PC-9 (cell line): ENCODE results near the gene ID2. TPM values are rescaled to one million over a fixed set of nuclear protein-coding genes. Genes with fewer than 3 reads are reported as not detected.

Source experiments
- BruUV-seq: library from RNA; stranded (reverse); fragments of 400-500 nt; replicated peaks from 2 replicates; lab custom pipeline; 2021; lab: Mats Ljungman, UMichigan
- CTCF ChIA-PET: fragments of 300-600 bp; sonication (Branson Sonifier 250); formaldehyde crosslinking; loops from one replicate; lab custom pipeline; 2022; ENCODE audit warnings: antibody characterized with exemption; lab: Charles Lee
- POLR2A ChIA-PET: fragments of 300-600 bp; sonication (Branson Sonifier 250); formaldehyde crosslinking; loops from one replicate; lab custom pipeline; 2022; ENCODE audit warnings: antibody characterized with exemption; ENCODE audit not compliant: unreplicated experiment; lab: Charles Lee
- DNase-seq, 2 experiments: peaks; one replicate each; pipeline versions ENCODE4 v3.0.0 to v3.0.0-alpha.2; 2015 to 2022; ENCODE audit warnings: mixed read lengths in 1 of 2
- H2AFZ ChIP-seq: fragments of 200-600 bp; sonication (generic); 2 replicates; pipeline ENCODE4 v1.8.1; 2017; ENCODE audit warnings: antibody characterized with exemption
- H3F3A ChIP-seq: fragments of 200-600 bp; sonication (generic); 2 replicates; pipeline ENCODE4 v1.8.1; 2017; ENCODE audit warnings: antibody characterized with exemption, mild to moderate bottlenecking, low read depth; ENCODE audit not compliant: insufficient read depth
- H3K27ac ChIP-seq: fragments of 200-600 bp; sonication (generic); 2 replicates; pipeline ENCODE4 v1.6.1; 2016; ENCODE audit warnings: mixed run types
- H3K27me3 ChIP-seq: fragments of 200-600 bp; sonication (generic); 2 replicates; pipeline ENCODE4 v1.6.1; 2016; ENCODE audit warnings: low read depth, mixed run types; ENCODE audit not compliant: insufficient read depth
- H3K36me3 ChIP-seq: fragments of 200-600 bp; sonication (generic); 2 replicates; pipeline ENCODE4 v1.6.1; 2016; ENCODE audit warnings: low read depth, mixed run types
- H3K4me1 ChIP-seq: fragments of 200-600 bp; sonication (generic); replicated peaks from 2 replicates; pipeline ENCODE4 v1.6.1; 2016; ENCODE audit warnings: mixed run types; ENCODE audit not compliant: insufficient read depth
- H3K4me2 ChIP-seq: fragments of 200-600 bp; sonication (generic); 2 replicates; pipeline ENCODE4 v1.6.1; 2017; ENCODE audit warnings: mixed run types
- H3K4me3 ChIP-seq: fragments of 200-600 bp; sonication (generic); 2 replicates; pipeline ENCODE4 v1.6.1; 2016; ENCODE audit warnings: mixed run types
- H3K79me2 ChIP-seq: fragments of 200-600 bp; sonication (generic); 2 replicates; pipeline ENCODE4 v1.6.1; 2017; ENCODE audit warnings: low read depth, mixed run types
- H3K9me2 ChIP-seq: fragments of 200-600 bp; sonication (generic); 2 replicates; pipeline ENCODE4 v1.8.1; 2017; ENCODE audit warnings: mild to moderate bottlenecking; ENCODE audit not compliant: insufficient read depth
- H3K9me3 ChIP-seq: fragments of 200-600 bp; sonication (generic); 2 replicates; pipeline ENCODE4 v1.8.1; 2016; ENCODE audit warnings: low read depth; ENCODE audit not compliant: insufficient read depth
- H4K20me1 ChIP-seq: fragments of 200-600 bp; sonication (generic); 2 replicates; pipeline ENCODE4 v1.8.1; 2017; ENCODE audit not compliant: insufficient read depth
- EZH2 ChIP-seq: fragments of 200-600 bp; sonication (generic); IDR thresholded peaks from 2 replicates; pipeline ENCODE4 v1.8.0; 2017; ENCODE audit warnings: antibody characterized with exemption, low read depth
- intact Hi-C: fragments of 100-400 bp; cut with micrococcal nuclease; formaldehyde crosslinking; loops from one replicate; pipeline ENCODE4 v1.10.0; 2022; ENCODE audit not compliant: unreplicated experiment
- total RNA-seq: library from RNA; stranded (reverse); gene quantifications from 2 replicates; pipeline ENCODE4 v1.2.3, GENCODE V29; 2021
- TF ChIP-seq, protein P1 (sequence below): fragments of 200-600 bp; sonication (generic); conservative IDR thresholded peaks from 2 replicates; pipeline ENCODE4 v1.6.1; 2017; ENCODE audit warnings: mixed run types, antibody characterized with exemption, mild to moderate bottlenecking, moderate library complexity

The ID2 gene
- total RNA-seq, 1 experiment from 2014 or later = 0.61 TPM

DNA sequence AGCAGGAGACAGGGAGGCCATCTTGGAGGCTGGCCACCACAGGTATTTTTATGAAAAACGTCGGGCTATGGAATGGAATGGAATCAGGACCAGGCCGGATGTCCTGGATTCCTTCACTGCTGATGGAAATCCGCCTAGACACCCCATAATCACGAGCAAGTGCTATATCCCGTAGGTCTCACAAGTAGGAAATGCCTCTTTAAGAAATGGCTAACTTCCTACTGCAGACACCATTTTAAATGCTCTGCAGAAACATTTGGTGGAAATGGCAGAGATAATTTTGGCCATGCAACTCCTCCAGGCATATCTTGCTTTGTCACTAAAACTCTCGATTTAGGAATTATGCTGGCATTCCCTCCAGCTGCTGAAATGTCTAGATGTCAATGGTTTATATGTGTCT is 18.0 kb downstream of the ID2 start:
- Histone ChIP-seq H3K4me3 (no peak overlapping the region), H3K4me1 (no peaks in the 10 kb centered on the region), H2AFZ (no peak overlapping the region), H4K20me1 (no peaks in the 10 kb centered on the region), H3K9me3 (no peaks in the 10 kb centered on the region), H3K79me2 (no peaks in the 10 kb centered on the region), H3K36me3 (no peaks in the 10 kb centered on the region), H3K27ac (no peak overlapping the region), H3F3A (no peaks in the 10 kb centered on the region), H3K27me3 (peaks cover 69% of the 10 kb centered on the region), H3K9me2 (no peaks in the 10 kb centered on the region), H3K4me2 (no peak overlapping the region)
- ChIA-PET POLR2A (no interaction called here), CTCF (no interaction called here)
- BruUV-seq = no TSS peak
- intact Hi-C loops = no loop called here
- no peak for TF ChIP-seq EZH2
- TF ChIP-seq, protein P1, sequence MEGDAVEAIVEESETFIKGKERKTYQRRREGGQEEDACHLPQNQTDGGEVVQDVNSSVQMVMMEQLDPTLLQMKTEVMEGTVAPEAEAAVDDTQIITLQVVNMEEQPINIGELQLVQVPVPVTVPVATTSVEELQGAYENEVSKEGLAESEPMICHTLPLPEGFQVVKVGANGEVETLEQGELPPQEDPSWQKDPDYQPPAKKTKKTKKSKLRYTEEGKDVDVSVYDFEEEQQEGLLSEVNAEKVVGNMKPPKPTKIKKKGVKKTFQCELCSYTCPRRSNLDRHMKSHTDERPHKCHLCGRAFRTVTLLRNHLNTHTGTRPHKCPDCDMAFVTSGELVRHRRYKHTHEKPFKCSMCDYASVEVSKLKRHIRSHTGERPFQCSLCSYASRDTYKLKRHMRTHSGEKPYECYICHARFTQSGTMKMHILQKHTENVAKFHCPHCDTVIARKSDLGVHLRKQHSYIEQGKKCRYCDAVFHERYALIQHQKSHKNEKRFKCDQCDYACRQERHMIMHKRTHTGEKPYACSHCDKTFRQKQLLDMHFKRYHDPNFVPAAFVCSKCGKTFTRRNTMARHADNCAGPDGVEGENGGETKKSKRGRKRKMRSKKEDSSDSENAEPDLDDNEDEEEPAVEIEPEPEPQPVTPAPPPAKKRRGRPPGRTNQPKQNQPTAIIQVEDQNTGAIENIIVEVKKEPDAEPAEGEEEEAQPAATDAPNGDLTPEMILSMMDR = no peak
- DNase-seq = no peak

GRCh38 chr2:8701681-8702379 is 20.0 kb downstream of the ID2 start:
- no peak for DNase-seq
- Histone ChIP-seq H2AFZ (no peak overlapping the region), H3K4me2 (no peak overlapping the region), H3K27ac (no peak overlapping the region), H3K9me2 (no peaks in the 10 kb centered on the region), H4K20me1 (no peaks in the 10 kb centered on the region), H3K36me3 (no peaks in the 10 kb centered on the region), H3K79me2 (no peaks in the 10 kb centered on the region), H3K4me1 (no peaks in the 10 kb centered on the region), H3F3A (no peaks in the 10 kb centered on the region), H3K4me3 (no peak overlapping the region), H3K27me3 (peaks cover 77% of the 10 kb centered on the region), H3K9me3 (no peaks in the 10 kb centered on the region)
- POLR2A ChIA-PET = no interaction called here
- no peak for TF ChIP-seq EZH2
- TF ChIP-seq, protein P1 = no peak
- CTCF ChIA-PET = no interaction called here
- no TSS peak for BruUV-seq
- intact Hi-C loops = no loop called here

- DNase-seq = no peak
- Histone ChIP-seq H3K36me3 (no peaks in the 10 kb centered on the region), H3K4me1 (no peaks in the 10 kb centered on the region), H3F3A (no peaks in the 10 kb centered on the region), H3K4me3 (no peak overlapping the region), H3K9me3 (no peaks in the 10 kb centered on the region), H3K79me2 (no peaks in the 10 kb centered on the region), H3K27ac (no peak overlapping the region), H4K20me1 (no peaks in the 10 kb centered on the region), H2AFZ (no peak overlapping the region), H3K9me2 (no peaks in the 10 kb centered on the region), H3K4me2 (no peak overlapping the region), H3K27me3 (peaks cover 75% of the 10 kb centered on the region)
- CTCF ChIA-PET = no interaction called here
- BruUV-seq = no TSS peak
- TF ChIP-seq, protein P1 = no peak
- no peak for TF ChIP-seq EZH2
- intact Hi-C loops = no loop called here
- POLR2A ChIA-PET = no interaction called here
Measured at GRCh38 chr2:8704906-8705305, 23.1 kb downstream of the ID2 start.
